HepG2 (cell line): ENCODE results near the gene RIPK3. TPM values are rescaled to one million over a fixed set of nuclear protein-coding genes. Genes with fewer than 3 reads are reported as not detected.

Experiments used
- ATF1 ChIP-seq: IDR thresholded peaks from 2 replicates; pipeline ENCODE4 v1.6.1; 2016; ENCODE audit warnings: mild to moderate bottlenecking, control low read depth
- ATF2 ChIP-seq: sonication (generic); formaldehyde crosslinking; IDR thresholded peaks from 2 replicates; pipeline ENCODE4 v1.4.0; 2020; ENCODE audit warnings: missing genetic modification reagents
- ATRX ChIP-seq: sonication (generic); formaldehyde crosslinking; IDR thresholded peaks from 2 replicates; pipeline ENCODE4 v1.4.0; 2020; ENCODE audit warnings: missing genetic modification reagents, borderline replicate concordance
- BATF2 ChIP-seq: sonication (generic); formaldehyde crosslinking; IDR thresholded peaks from 2 replicates; pipeline ENCODE4 v1.8.0; 2022; ENCODE audit warnings: mild to moderate bottlenecking, missing genetic modification reagents, moderate library complexity
- CENPT ChIP-seq: sonication (generic); formaldehyde crosslinking; IDR thresholded peaks from 2 replicates; pipeline ENCODE4 v1.8.0; 2022; ENCODE audit warnings: low read depth, mild to moderate bottlenecking, moderate library complexity, missing genetic modification reagents
- HES4 ChIP-seq: sonication (generic); formaldehyde crosslinking; IDR thresholded peaks from 2 replicates; pipeline ENCODE4 v1.9.0; 2021; ENCODE audit warnings: mild to moderate bottlenecking, missing genetic modification reagents, borderline replicate concordance
- MAFK ChIP-seq, 2 experiments: IDR thresholded peaks in 1 of 2; conservative IDR thresholded peaks in 1 of 2; 2 replicates each; pipeline ENCODE4 v1.6.1; 2011; ENCODE audit warnings: improper control_type of control experiment in 2 of 2, low read length in 2 of 2
- MAX ChIP-seq: IDR thresholded peaks from 2 replicates; pipeline ENCODE4 v1.6.1; 2012; ENCODE audit warnings: inconsistent platforms
- MEIS2 ChIP-seq: sonication (generic); formaldehyde crosslinking; IDR thresholded peaks from 2 replicates; pipeline ENCODE4 v1.9.0; 2021; ENCODE audit warnings: mild to moderate bottlenecking, missing genetic modification reagents
- MTF1 ChIP-seq: sonication (generic); formaldehyde crosslinking; IDR thresholded peaks from 2 replicates; pipeline ENCODE4 v1.5.0; 2020; ENCODE audit warnings: missing genetic modification reagents
- MTF2 ChIP-seq: sonication (generic); formaldehyde crosslinking; IDR thresholded peaks from 2 replicates; pipeline ENCODE4 v1.5.0; 2020; ENCODE audit warnings: missing genetic modification reagents, borderline replicate concordance
- PPARG ChIP-seq: conservative IDR thresholded peaks from 2 replicates; pipeline ENCODE4 v1.6.1; 2016; ENCODE audit warnings: missing biosample characterization, missing genetic modification reagents
- SMARCC2 ChIP-seq: fragments of 450-650 bp; IDR thresholded peaks from 2 replicates; pipeline ENCODE4 v1.6.1; 2017; ENCODE audit warnings: antibody characterized with exemption, mild to moderate bottlenecking
- SMARCE1 ChIP-seq: fragments of 450-650 bp; IDR thresholded peaks from 2 replicates; pipeline ENCODE4 v1.6.1; 2017; ENCODE audit warnings: borderline replicate concordance
- SRF ChIP-seq: IDR thresholded peaks from 2 replicates; pipeline ENCODE4 v1.6.1; 2011; ENCODE audit warnings: mild to moderate bottlenecking, low read depth, low read length, moderate library complexity
- ZBTB46 ChIP-seq: sonication (generic); formaldehyde crosslinking; IDR thresholded peaks from 2 replicates; pipeline ENCODE4 v1.4.0; 2020; ENCODE audit warnings: mild to moderate bottlenecking, missing genetic modification reagents, borderline replicate concordance
- ZBTB7B ChIP-seq: sonication (generic); formaldehyde crosslinking; IDR thresholded peaks from 2 replicates; pipeline ENCODE4 v1.4.0; 2020; ENCODE audit warnings: missing genetic modification reagents
- ZNF639 ChIP-seq: conservative IDR thresholded peaks from 2 replicates; pipeline ENCODE4 v1.6.1; 2018; ENCODE audit warnings: missing genetic modification reagents
- ZNF703 ChIP-seq: sonication (generic); formaldehyde crosslinking; IDR thresholded peaks from 2 replicates; pipeline ENCODE4 v1.5.1; 2020; ENCODE audit warnings: missing genetic modification reagents, mild to moderate bottlenecking, moderate library complexity, borderline replicate concordance
- ZNF768 ChIP-seq: sonication (generic); formaldehyde crosslinking; IDR thresholded peaks from 2 replicates; pipeline ENCODE4 v1.4.0; 2020; ENCODE audit warnings: missing genetic modification reagents
- polyA plus RNA-seq, 8 experiments: library from polyadenylated mRNA; depleted of rRNA in 3 of 8; stranded (reverse) in 7 of 8; unstranded in 1 of 8; fragments of >200 nt; fragmentation: Illumina TruSeq in 4 of 8; extraction: Trizol in 4 of 8; gene quantifications; 2 replicates each; pipeline versions ENCODE4 v1.2.1 to v1.2.3, GENCODE V29; 2011 to 2016; ENCODE audit warnings: low read depth in 4 of 8, missing spikeins in 1 of 8, mixed read lengths in 1 of 8; ENCODE audit not compliant: insufficient read depth in 1 of 8
- total RNA-seq, 5 experiments: library from RNA; depleted of rRNA; stranded (reverse); fragments of >200 nt; fragmentation: Illumina TruSeq; extraction: Trizol; gene quantifications; 2 replicates each; pipeline ENCODE4 v1.2.3, GENCODE V29; 2016; ENCODE audit warnings: low read depth in 1 of 5

Gene RIPK3
- total and polyA plus RNA-seq, 2 of the 13 experiments (the other 11 are each of a cell fraction or from before 2014, with no cell fraction given): not detected

- TF ChIP-seq SMARCE1 (no peak; the same call in 1 of the 2 replicates), ATF1 (no peak), ZNF768 (peak; percentile 86; the same call in 1 of the 2 replicates), MTF2 (CRISPR knock-in tag) (no peak), ZNF703 (no peak; the same call in 1 of the 2 replicates), ATF2 (CRISPR knock-in tag) (peak; percentile 80; the same call in 1 of the 2 replicates), ZBTB7B (peak; percentile 79; the same call in 1 of the 2 replicates), MTF1 (CRISPR knock-in tag) (peak; percentile 97), ZBTB46 (CRISPR knock-in tag) (peak; percentile 31; the same call in 1 of the 2 replicates), SMARCC2 (no peak), ATRX (CRISPR knock-in tag) (no peak; the same call in 1 of the 2 replicates), HES4 (peak; percentile 99), MAFK (conservative IDR thresholded peaks at IDR 0.05 in 1 of 2, IDR thresholded peaks at IDR 0.05 in 1 of 2; ENCODE audit: low read length in 2 of 2) (peak; percentile 69 to 87), ZNF639 (peak; percentile 98), BATF2 (CRISPR knock-in tag) (no peak), MEIS2 (CRISPR knock-in tag) (peak; percentile 98), PPARG (CRISPR knock-in tag) (peak; percentile 93), SRF (no peak), MAX (no peak), CENPT (CRISPR knock-in tag) (peak; percentile 96; the same call in 1 of the 2 replicates)
These were observed 23.8 kb downstream of the RIPK3 start (continued) for GRCh38 chr14:24315807-24316596.
